ENCODE data around the gene COL27A1.

COL27A1 gene

DNA sequence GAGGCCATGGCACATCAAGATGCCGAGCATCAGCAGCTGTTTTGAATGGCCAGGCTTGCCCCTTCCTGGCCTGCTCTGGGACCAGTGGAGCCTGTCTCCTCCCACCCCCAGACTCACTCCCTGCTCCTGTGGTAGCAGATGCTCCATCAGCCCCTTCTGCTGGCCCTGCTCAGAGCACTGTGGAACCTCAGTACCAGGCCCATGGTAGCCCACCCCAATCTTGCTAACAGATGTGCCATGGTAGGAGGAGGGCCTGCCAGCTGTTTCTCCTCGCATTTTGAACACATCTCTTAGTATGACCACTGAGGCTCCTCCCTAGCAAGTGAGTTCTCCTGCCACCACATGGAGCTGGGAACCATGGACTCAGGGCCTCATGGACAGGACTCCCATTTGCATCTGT lies 29.5 kb downstream of the COL27A1 start:
- H3K4me3 ChIP-seq (replicated peaks; ENCODE audit: insufficient read depth, low read length) = no peak overlapping the region
- no peak for DNase-seq (ENCODE audit: low read depth in 1 of 2, low spot score in 1 of 2)
- H3K27ac ChIP-seq (replicated peaks) = no peak overlapping the region
- no peak for TF ChIP-seq POLR2AphosphoS5 (IDR thresholded peaks at IDR 0.05; ENCODE audit: low read depth)
- no peak for TF ChIP-seq SPI1 (IDR thresholded peaks at IDR 0.05; ENCODE audit: borderline replicate concordance, low read depth)
- no peak for TF ChIP-seq GABPA (IDR thresholded peaks at IDR 0.05; ENCODE audit: low read depth)
- TF ChIP-seq, protein P1, sequence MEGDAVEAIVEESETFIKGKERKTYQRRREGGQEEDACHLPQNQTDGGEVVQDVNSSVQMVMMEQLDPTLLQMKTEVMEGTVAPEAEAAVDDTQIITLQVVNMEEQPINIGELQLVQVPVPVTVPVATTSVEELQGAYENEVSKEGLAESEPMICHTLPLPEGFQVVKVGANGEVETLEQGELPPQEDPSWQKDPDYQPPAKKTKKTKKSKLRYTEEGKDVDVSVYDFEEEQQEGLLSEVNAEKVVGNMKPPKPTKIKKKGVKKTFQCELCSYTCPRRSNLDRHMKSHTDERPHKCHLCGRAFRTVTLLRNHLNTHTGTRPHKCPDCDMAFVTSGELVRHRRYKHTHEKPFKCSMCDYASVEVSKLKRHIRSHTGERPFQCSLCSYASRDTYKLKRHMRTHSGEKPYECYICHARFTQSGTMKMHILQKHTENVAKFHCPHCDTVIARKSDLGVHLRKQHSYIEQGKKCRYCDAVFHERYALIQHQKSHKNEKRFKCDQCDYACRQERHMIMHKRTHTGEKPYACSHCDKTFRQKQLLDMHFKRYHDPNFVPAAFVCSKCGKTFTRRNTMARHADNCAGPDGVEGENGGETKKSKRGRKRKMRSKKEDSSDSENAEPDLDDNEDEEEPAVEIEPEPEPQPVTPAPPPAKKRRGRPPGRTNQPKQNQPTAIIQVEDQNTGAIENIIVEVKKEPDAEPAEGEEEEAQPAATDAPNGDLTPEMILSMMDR (IDR thresholded peaks at IDR 0.05; ENCODE audit: insufficient read depth, low read length) = no peak
- TF ChIP-seq, protein P2, sequence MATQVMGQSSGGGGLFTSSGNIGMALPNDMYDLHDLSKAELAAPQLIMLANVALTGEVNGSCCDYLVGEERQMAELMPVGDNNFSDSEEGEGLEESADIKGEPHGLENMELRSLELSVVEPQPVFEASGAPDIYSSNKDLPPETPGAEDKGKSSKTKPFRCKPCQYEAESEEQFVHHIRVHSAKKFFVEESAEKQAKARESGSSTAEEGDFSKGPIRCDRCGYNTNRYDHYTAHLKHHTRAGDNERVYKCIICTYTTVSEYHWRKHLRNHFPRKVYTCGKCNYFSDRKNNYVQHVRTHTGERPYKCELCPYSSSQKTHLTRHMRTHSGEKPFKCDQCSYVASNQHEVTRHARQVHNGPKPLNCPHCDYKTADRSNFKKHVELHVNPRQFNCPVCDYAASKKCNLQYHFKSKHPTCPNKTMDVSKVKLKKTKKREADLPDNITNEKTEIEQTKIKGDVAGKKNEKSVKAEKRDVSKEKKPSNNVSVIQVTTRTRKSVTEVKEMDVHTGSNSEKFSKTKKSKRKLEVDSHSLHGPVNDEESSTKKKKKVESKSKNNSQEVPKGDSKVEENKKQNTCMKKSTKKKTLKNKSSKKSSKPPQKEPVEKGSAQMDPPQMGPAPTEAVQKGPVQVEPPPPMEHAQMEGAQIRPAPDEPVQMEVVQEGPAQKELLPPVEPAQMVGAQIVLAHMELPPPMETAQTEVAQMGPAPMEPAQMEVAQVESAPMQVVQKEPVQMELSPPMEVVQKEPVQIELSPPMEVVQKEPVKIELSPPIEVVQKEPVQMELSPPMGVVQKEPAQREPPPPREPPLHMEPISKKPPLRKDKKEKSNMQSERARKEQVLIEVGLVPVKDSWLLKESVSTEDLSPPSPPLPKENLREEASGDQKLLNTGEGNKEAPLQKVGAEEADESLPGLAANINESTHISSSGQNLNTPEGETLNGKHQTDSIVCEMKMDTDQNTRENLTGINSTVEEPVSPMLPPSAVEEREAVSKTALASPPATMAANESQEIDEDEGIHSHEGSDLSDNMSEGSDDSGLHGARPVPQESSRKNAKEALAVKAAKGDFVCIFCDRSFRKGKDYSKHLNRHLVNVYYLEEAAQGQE (IDR thresholded peaks at IDR 0.05; ENCODE audit: insufficient replicate concordance, low read depth) = no peak
- no peaks in the 10 kb centered on the region for H3K27me3 ChIP-seq (ENCODE audit: insufficient read depth, poor library complexity, severe bottlenecking)

DNA sequence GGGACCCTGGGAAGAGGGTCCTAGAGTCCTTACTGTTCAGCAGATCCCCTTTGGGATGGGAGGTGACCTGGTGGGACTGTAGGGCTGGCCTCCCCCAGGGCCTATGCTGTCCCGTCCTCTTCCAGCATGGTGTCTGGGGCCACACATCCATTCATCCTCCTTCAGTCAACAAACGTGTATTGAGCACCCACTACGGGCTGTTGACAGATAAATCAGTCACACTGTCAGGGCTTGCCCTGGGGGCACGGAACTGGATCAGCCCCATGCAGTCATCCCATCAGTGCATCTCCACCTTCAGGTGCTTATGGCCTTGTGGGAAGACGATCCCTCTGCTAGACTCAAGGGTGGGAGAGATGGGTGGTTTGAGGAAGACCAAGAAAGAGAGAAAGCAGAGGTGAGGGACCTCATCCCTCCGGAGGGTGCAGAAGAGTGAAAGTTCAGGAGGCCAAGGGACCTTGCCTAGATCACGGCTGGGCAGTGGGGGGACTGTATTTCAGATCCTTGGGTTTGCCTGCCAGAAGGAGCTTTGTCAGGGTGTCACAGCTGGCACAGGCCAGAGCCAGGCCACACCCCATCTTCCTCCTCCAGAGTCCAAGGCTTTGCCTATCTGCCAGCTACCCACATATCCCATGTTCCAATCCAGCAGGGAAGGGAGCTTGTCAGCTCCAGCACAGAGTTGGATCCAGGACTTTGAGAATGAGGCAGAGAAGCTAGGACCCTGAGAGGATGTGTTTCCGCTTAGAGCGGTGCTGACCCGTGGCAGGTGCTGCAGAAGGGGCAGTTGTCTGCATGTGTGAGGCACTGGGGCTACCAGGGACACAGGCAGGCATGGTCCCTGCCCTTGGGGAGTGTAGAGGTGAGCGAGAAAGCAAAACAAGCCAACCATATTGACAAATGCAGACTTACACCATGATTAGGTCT lies 30.5 kb downstream of the COL27A1 start:
- Histone ChIP-seq H3K27me3 (ENCODE audit: insufficient read depth, poor library complexity, severe bottlenecking) (no peaks in the 10 kb centered on the region), H3K27ac (replicated peaks) (no peak overlapping the region), H3K4me3 (replicated peaks; ENCODE audit: insufficient read depth, low read length) (no peak overlapping the region)
- TF ChIP-seq GABPA (IDR thresholded peaks at IDR 0.05; ENCODE audit: low read depth) (no peak), POLR2AphosphoS5 (IDR thresholded peaks at IDR 0.05; ENCODE audit: low read depth) (no peak), SPI1 (IDR thresholded peaks at IDR 0.05; ENCODE audit: borderline replicate concordance, low read depth) (no peak)
- TF ChIP-seq, protein P1 (IDR thresholded peaks at IDR 0.05; ENCODE audit: insufficient read depth, low read length) = no peak
- TF ChIP-seq, protein P2 (IDR thresholded peaks at IDR 0.05; ENCODE audit: insufficient replicate concordance, low read depth) = no peak
- no peak for DNase-seq (ENCODE audit: low read depth in 1 of 2, low spot score in 1 of 2)

DNA sequence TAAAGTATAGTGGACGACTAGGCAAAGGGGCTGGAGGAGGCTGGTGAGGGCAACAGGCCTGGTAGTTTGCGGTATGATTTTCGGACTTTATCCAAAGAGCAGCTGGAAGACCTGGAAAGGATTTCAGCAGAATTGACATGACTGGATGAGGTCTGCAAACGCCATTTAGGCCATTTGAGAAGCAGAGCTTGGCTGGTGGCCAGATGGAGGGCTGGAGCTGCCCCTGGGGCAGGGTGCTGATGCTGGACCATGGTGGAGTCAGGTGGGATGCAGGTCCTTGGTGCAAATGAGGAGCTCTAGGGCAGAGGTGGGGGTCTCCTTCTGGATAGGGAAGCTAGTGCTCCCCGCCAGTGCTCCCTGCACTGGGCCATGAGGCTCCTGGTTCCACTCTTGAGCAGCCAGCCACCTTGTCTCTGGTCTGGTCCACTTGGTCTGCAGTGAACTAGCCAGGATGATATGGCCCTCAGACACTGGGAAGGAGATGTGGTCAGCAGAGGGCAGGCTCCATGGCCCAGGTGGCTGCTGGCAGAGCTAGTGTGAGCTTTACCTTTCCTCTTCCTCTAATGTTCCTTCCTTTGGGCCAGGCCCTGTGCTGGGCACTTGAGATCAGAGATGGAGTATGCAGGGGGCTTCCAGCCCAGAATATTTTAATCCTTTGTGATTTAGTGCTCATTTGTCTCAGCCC lies 31.4 kb downstream of the COL27A1 start:
- Histone ChIP-seq H3K27ac (replicated peaks) (no peak overlapping the region), H3K27me3 (ENCODE audit: insufficient read depth, poor library complexity, severe bottlenecking) (no peaks in the 10 kb centered on the region), H3K4me3 (replicated peaks; ENCODE audit: insufficient read depth, low read length) (no peak overlapping the region)
- DNase-seq (ENCODE audit: low read depth in 1 of 2, low spot score in 1 of 2) = no peak
- no peak for TF ChIP-seq SPI1 (IDR thresholded peaks at IDR 0.05; ENCODE audit: borderline replicate concordance, low read depth)

DNA sequence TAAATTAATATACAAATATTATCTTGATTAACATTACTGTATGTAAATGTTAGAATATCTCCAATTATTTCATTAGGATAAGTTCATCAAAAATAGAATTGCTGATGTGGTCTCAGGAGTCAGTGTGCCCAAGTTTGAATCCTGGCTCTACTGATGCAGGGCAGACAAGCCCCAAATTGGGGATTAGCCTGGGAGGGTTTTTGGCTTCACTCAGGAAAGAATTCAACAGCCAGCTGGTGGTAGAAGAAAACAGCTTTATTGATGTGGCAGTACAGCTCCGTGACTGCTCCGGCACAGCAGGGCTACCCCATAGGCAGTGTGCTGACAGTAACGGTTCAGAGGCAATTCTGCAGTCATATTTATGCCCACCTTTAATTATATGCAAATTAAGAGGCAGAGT lies 32.5 kb downstream of the COL27A1 start:
- DNase-seq (ENCODE audit: low read depth in 1 of 2, low spot score in 1 of 2) = no peak
- Histone ChIP-seq H3K4me3 (replicated peaks; ENCODE audit: insufficient read depth, low read length) (no peak overlapping the region), H3K27me3 (ENCODE audit: insufficient read depth, poor library complexity, severe bottlenecking) (no peaks in the 10 kb centered on the region), H3K27ac (replicated peaks) (no peak overlapping the region)
- TF ChIP-seq, protein P2 (IDR thresholded peaks at IDR 0.05; ENCODE audit: insufficient replicate concordance, low read depth) = no peak
- TF ChIP-seq POLR2AphosphoS5 (IDR thresholded peaks at IDR 0.05; ENCODE audit: low read depth) (no peak), GABPA (IDR thresholded peaks at IDR 0.05; ENCODE audit: low read depth) (no peak), SPI1 (IDR thresholded peaks at IDR 0.05; ENCODE audit: borderline replicate concordance, low read depth) (no peak)
- TF ChIP-seq, protein P1 (IDR thresholded peaks at IDR 0.05; ENCODE audit: insufficient read depth, low read length) = no peak
